CD14-positive monocyte (primary cell): ENCODE data around the gene KLHL10. TPM values are rescaled to one million over a fixed set of nuclear protein-coding genes. Genes with fewer than 3 reads are reported as not detected.
"Not testable (repeated sequence)": the region's sequence is repeated elsewhere in the genome, so short reads cannot be mapped to it uniquely, and the experiment has no call there.

Experiments used
- DNase-seq, 3 donors: peaks; one replicate each; pipeline ENCODE4 v3.0.0-alpha.2; 2011 to 2022
- H2AFZ ChIP-seq: 2 replicates; pipeline ENCODE4 v1.6.0; 2012; ENCODE audit warnings: mild to moderate bottlenecking, low read depth, low read length, inconsistent platforms; ENCODE audit not compliant: insufficient read depth, poor library complexity, severe bottlenecking
- H3K27ac ChIP-seq, 2 donors: 1 replicate in 1 of 2; 2 replicates in 1 of 2; pipeline ENCODE4 v1.5.1; 2012 to 2013; ENCODE audit warnings: low read length in 2 of 2, control low read depth in 1 of 2, inconsistent platforms in 1 of 2, low read depth in 1 of 2, mild to moderate bottlenecking in 1 of 2
- H3K27me3 ChIP-seq, 2 donors: one replicate each; pipeline versions ENCODE4 v1.6.0 to v1.6.1; 2011 to 2013; ENCODE audit warnings: low read length in 2 of 2; ENCODE audit not compliant: control insufficient read depth in 2 of 2, insufficient read depth in 2 of 2
- H3K36me3 ChIP-seq, 2 donors: replicated peaks in 1 of 2; 1 replicate in 1 of 2; 2 replicates in 1 of 2; pipeline versions ENCODE4 v1.5.1 to v1.6.1; 2012 to 2013; ENCODE audit warnings: low read length in 2 of 2, control low read depth in 1 of 2, inconsistent platforms in 1 of 2, mild to moderate bottlenecking in 1 of 2; ENCODE audit not compliant: insufficient read depth in 2 of 2, control insufficient read depth in 1 of 2
- H3K4me1 ChIP-seq, 2 donors: 1 replicate in 1 of 2; 2 replicates in 1 of 2; pipeline versions ENCODE4 v1.5.1 to v1.6.1; 2012 to 2013; ENCODE audit warnings: low read length in 2 of 2, control low read depth in 1 of 2, inconsistent platforms in 1 of 2, mild to moderate bottlenecking in 1 of 2, moderate library complexity in 1 of 2; ENCODE audit not compliant: insufficient read depth in 2 of 2, control insufficient read depth in 1 of 2
- H3K4me2 ChIP-seq: replicated peaks from 2 replicates; pipeline ENCODE3; 2012; ENCODE audit warnings: low read length, moderate library complexity, mild to moderate bottlenecking; ENCODE audit not compliant: poor library complexity, severe bottlenecking; ENCODE audit errors: extremely low read depth
- H3K4me3 ChIP-seq, 3 experiments: fragments of 200-600 bp in 1 of 3; sonication (generic) in 1 of 3; replicated peaks in 1 of 3; 1 replicate in 2 of 3; 2 replicates in 1 of 3; pipeline ENCODE4 v1.5.1; 2011 to 2013; ENCODE audit warnings: low read length in 3 of 3, mild to moderate bottlenecking in 3 of 3, control low read depth in 2 of 3, low read depth in 2 of 3, inconsistent platforms in 1 of 3, moderate library complexity in 1 of 3
- H3K79me2 ChIP-seq: 2 replicates; pipeline ENCODE4 v1.6.0; 2012; ENCODE audit warnings: mild to moderate bottlenecking, control low read depth, inconsistent platforms, low read length, moderate library complexity; ENCODE audit not compliant: insufficient read depth
- H3K9ac ChIP-seq: 2 replicates; pipeline ENCODE4 v1.6.0; 2017; ENCODE audit warnings: low read length, mild to moderate bottlenecking; ENCODE audit not compliant: insufficient read depth, poor library complexity, severe bottlenecking
- H3K9me3 ChIP-seq, 2 donors: replicated peaks in 1 of 2; 1 replicate in 1 of 2; 2 replicates in 1 of 2; pipeline versions ENCODE4 v1.5.1 to v1.6.1; 2012 to 2013; ENCODE audit warnings: low read length in 2 of 2, control low read depth in 1 of 2; ENCODE audit not compliant: control insufficient read depth in 1 of 2, insufficient read depth in 1 of 2
- H4K20me1 ChIP-seq: 2 replicates; pipeline ENCODE4 v1.6.0; 2012; ENCODE audit warnings: mild to moderate bottlenecking, low read length, control low read depth, moderate library complexity; ENCODE audit not compliant: insufficient read depth
- H3K27ac Mint-ChIP-seq, 7 donors: one replicate each; pipeline ENCODE4 v1.8.0; 2020; ENCODE audit warnings: mild to moderate bottlenecking in 7 of 7, mixed read lengths in 7 of 7, moderate library complexity in 6 of 7, inconsistent platforms in 2 of 7
- H3K27me3 Mint-ChIP-seq, 3 donors: one replicate each; pipeline ENCODE4 v1.8.0; 2021 to 2022; ENCODE audit warnings: low read depth in 3 of 3, mild to moderate bottlenecking in 3 of 3, mixed read lengths in 3 of 3, moderate library complexity in 3 of 3, inconsistent platforms in 1 of 3
- H3K36me3 Mint-ChIP-seq, 2 donors: one replicate each; pipeline ENCODE4 v1.8.0; 2020; ENCODE audit warnings: mixed read lengths in 2 of 2, inconsistent platforms in 1 of 2, mild to moderate bottlenecking in 1 of 2
- H3K4me1 Mint-ChIP-seq: one replicate; pipeline ENCODE4 v1.8.0; 2020; ENCODE audit warnings: mild to moderate bottlenecking, mixed read lengths
- H3K4me3 Mint-ChIP-seq, 2 donors: one replicate each; pipeline ENCODE4 v1.8.0; 2020; ENCODE audit warnings: mild to moderate bottlenecking in 2 of 2, mixed read lengths in 2 of 2, moderate library complexity in 1 of 2
- H3K9me3 Mint-ChIP-seq, 7 donors: one replicate each; pipeline ENCODE4 v1.8.0; 2020 to 2022; ENCODE audit warnings: mixed read lengths in 7 of 7, mild to moderate bottlenecking in 6 of 7, moderate library complexity in 6 of 7, inconsistent platforms in 2 of 7
- WGBS: methylation state at CpG from one replicate; pipeline ENCODE4 v1.1.5; 2013; ENCODE audit warnings: missing lambda C conversion rate; ENCODE audit not compliant: insufficient coverage; 5-methylcytosine and 5-hydroxymethylcytosine counted together
- intact Hi-C, 2 donors: fragments of 100-400 bp; cut with micrococcal nuclease; formaldehyde crosslinking; loops; one replicate each; pipeline versions ENCODE4 v1.15.0 to v1.15.1; 2023
- polyA plus RNA-seq, 3 donors: library from polyadenylated mRNA; depleted of rRNA in 1 of 3; unstranded in 2 of 3; stranded (reverse) in 1 of 3; fragments of 300-500 nt in 2 of 3; fragments of >200 nt in 1 of 3; fragmentation: Illumina TruSeq in 2 of 3; gene quantifications; 1 replicate in 2 of 3; 2 replicates in 1 of 3; pipeline ENCODE4 v1.2.3, GENCODE V29; 2012 to 2021
- TF ChIP-seq, protein P1 (sequence below): fragments of 200-600 bp; IDR thresholded peaks from one replicate; pipeline ENCODE4 v1.8.0; 2022; ENCODE audit warnings: antibody characterized with exemption, mild to moderate bottlenecking

The KLHL10 gene
- polyA plus RNA-seq, 3 donors: 0.15 TPM; not detected in 2

- peaks cover 78 to 96% of the 10 kb centered on the region in 2 donors for H3K36me3 Mint-ChIP-seq
- H2AFZ ChIP-seq: no peak overlapping the region
- no peak overlapping the region for H3K4me3 ChIP-seq
- no peaks in the 10 kb centered on the region for H3K9me3 ChIP-seq
- H3K4me1 ChIP-seq: no peaks in the 10 kb centered on the region
- no peaks in the 10 kb centered on the region for H3K27me3 ChIP-seq
- WGBS: 98% methylated on average over 8 of the region's 10 CpGs
- H3K4me1 Mint-ChIP-seq: no peaks in the 10 kb centered on the region
- H3K27me3 Mint-ChIP-seq: no peaks in the 10 kb centered on the region
- H3K4me2 ChIP-seq: no peak overlapping the region
- no peak for DNase-seq
- intact Hi-C loops: no loop called here
- no peaks in the 10 kb centered on the region for H4K20me1 ChIP-seq
- H3K27ac ChIP-seq: no peak overlapping the region
- H3K9ac ChIP-seq: no peak overlapping the region
- H3K36me3 ChIP-seq: peaks cover 74 to 88% of the 10 kb centered on the region in 2 donors
- TF ChIP-seq, protein P1, sequence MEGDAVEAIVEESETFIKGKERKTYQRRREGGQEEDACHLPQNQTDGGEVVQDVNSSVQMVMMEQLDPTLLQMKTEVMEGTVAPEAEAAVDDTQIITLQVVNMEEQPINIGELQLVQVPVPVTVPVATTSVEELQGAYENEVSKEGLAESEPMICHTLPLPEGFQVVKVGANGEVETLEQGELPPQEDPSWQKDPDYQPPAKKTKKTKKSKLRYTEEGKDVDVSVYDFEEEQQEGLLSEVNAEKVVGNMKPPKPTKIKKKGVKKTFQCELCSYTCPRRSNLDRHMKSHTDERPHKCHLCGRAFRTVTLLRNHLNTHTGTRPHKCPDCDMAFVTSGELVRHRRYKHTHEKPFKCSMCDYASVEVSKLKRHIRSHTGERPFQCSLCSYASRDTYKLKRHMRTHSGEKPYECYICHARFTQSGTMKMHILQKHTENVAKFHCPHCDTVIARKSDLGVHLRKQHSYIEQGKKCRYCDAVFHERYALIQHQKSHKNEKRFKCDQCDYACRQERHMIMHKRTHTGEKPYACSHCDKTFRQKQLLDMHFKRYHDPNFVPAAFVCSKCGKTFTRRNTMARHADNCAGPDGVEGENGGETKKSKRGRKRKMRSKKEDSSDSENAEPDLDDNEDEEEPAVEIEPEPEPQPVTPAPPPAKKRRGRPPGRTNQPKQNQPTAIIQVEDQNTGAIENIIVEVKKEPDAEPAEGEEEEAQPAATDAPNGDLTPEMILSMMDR: no peak
- no peaks in the 10 kb centered on the region for H3K79me2 ChIP-seq
- peak overlapping the region in 2 of 7 donors; percentile 45 for H3K27ac Mint-ChIP-seq
- no peak overlapping the region for H3K4me3 Mint-ChIP-seq
- peaks cover 0 to 4% (median 0%) of the 10 kb centered on the region in 7 donors for H3K9me3 Mint-ChIP-seq
Observed at GRCh38 chr17:41873559-41874292, 36.1 kb downstream of the KLHL10 start.

GRCh38 chr17:41874293-41874670 lies 36.7 kb downstream of the KLHL10 start:
- H3K4me1 Mint-ChIP-seq, H3K79me2 ChIP-seq, H3K4me2 ChIP-seq, DNase-seq, H3K9ac ChIP-seq, H3K27ac ChIP-seq, intact Hi-C loops, H3K9me3 Mint-ChIP-seq, H3K9me3 ChIP-seq, H3K4me3 Mint-ChIP-seq, H2AFZ ChIP-seq, H3K27ac Mint-ChIP-seq, H4K20me1 ChIP-seq, H3K27me3 ChIP-seq, H3K4me3 ChIP-seq, H3K27me3 Mint-ChIP-seq, H3K4me1 ChIP-seq: not testable (repeated sequence)
- H3K36me3 Mint-ChIP-seq: peaks cover 76 to 97% of the 10 kb centered on the region in 2 donors
- 100% methylated on average over 4 of the region's 9 CpGs for WGBS
- H3K36me3 ChIP-seq: peaks cover 74 to 88% of the 10 kb centered on the region in 2 donors
